HG03571 (cell line): ENCODE data around the gene HPRT1.

Experiments
- ATAC-seq: cut with Tn5 transposase; IDR thresholded peaks from one replicate; pipeline ENCODE4 v1.9.1; 2021; ENCODE audit not compliant: unreplicated experiment

The HPRT1 gene

GRCh38 chrX:134541906-134542305, 81.9 kb downstream of the HPRT1 start:
- no peak for ATAC-seq

DNA sequence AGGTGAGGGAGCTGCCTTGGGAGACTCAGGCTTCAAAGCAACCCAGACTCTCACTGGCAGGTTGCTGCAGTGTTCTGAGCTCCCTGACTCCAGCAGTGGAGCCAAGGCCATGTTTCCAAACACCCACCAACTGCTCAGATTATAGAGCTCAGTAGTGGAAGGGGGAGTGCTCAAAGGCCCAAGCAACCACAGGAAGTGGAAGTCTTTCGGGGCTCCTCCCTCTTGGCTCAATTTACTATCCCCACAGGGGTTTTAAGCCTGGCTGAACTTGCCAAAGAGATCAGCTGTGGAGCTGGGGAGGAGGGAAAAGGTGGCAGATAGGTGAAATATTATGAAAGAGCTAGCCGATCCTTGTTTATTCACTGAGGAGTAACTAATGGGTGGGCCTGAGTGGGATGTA, 82.5 kb downstream of the HPRT1 start:
- no peak for ATAC-seq

GRCh38 chrX:134543288-134543687, 83.3 kb downstream of the HPRT1 start:
- no peak for ATAC-seq

DNA sequence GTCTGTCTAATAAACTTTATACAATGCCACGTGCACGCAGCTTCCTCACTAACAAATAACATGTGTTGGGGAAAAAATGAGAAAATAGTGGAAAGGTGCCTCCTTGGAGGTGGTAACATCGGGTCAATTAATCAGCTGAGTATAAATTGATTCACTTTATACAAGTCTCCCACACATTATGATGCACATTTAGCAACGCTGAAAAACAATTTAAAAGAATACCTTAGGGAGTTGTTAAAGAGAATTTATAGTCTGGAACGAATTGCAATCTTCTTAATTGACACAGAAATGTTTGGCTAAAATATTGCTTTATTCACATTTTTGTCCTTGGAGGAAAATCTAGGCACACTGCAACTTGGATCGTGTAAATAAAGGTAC, 84.2 kb downstream of the HPRT1 start:
- no peak for ATAC-seq

GRCh38 chrX:134544513-134545151, 84.7 kb downstream of the HPRT1 start:
- no peak for ATAC-seq

DNA sequence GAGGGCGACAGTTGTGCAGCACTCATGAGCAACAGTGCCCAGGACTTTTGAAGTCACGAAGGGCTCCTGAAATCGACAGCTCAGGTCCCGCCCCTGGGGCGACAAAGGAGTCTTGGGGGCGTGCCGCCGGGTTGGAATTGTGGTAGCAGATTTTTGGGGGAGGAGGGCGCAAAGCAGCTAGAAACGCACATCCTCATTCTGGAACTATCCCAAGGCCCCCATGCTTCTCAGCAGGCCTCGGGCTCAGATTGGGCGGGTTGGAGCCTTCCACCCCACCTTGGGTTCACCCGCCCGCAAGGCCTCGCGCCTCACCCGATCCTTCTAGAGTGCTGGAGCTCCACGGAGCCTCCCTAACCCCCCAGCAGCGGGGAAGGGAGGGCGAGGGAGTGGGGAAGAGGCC, 85.5 kb downstream of the HPRT1 start:
- no peak for ATAC-seq

- ATAC-seq, result no peak
Measured at GRCh38 chrX:134546187-134546586, 86.2 kb downstream of the HPRT1 start.

DNA sequence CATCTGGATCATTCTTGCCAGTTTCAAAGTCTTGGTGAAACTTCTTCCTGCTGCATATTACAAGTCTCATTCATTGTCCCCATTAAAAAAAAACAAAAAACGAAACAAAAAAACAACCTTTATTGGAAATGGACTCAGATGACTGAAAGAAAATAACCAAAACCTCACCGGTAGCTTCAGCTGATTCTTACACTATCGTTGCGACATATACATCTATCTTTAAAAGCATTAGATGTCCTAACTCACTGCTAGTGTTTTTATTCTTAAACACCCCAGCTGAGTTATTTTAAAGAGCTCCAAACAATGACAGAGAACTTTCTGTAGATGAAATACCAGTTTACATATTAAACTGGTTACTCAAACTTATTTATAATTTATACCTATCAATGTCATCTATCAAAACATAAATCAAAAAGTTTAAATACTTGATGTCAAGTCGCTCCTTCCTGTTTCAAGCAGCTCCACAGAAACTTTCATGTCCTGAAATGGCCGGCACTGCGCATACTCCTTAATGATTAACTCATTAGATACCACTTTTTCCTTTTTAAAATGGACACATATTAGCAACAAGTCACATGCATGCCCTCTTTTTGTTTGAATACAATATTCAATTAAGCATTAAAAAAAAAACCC, 87.2 kb downstream of the HPRT1 start:
- no peak for ATAC-seq

DNA sequence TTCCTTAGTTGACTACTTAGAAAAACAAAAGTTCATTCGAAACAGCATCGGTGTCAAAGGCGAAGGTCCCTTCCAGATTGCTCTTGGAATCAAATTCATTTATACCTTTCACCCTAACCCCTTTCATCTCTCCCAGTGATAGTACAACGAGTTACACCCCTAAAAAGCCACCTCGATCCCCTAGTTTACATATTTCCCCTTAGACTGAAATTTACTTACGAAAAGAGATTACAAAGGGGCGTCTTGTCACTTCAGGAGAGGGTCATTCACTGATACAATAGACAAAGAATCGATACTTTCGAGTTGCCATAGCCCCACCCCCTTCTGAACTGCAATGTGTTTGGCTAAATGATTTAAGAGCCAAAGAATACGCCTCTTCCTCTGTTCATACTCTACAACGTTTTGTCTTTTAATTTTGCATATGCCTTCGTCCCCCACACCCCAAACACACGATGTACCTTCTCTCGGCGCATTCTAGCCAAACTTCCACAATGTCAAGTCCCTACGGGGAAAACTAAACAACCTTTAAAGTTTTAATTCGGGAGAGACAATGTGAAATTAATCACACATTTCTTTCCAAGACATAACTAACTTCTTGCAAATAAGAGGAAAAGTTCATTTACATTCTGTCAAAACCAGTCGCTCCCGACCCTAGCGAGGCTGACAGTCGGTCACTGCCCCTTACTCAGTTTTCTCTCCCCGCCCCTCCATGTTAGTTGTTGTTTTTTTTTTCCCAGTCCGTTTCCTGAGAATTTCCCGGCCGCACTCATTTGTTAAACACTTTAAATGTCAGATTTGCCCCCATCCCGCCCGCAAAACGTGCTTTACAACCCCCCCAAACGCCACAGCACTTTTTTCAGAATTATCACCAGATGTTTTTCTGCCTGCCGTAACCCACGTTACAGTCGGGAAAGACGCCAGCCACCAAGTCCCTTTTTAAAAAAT, 88.6 kb downstream of the HPRT1 start:
- ATAC-seq, result no peak
